Neural cell (in vitro differentiated cells): ENCODE results near the gene FOXE3.

ENCODE experiments used
- CTCF ChIP-seq: fragments of 450-650 bp; IDR thresholded peaks from 2 replicates; pipeline ENCODE4 v1.5.1; 2014; ENCODE audit warnings: antibody characterized with exemption, mild to moderate bottlenecking, moderate library complexity; ENCODE audit not compliant: poor library complexity, severe bottlenecking
- EZH2 ChIP-seq: fragments of 200-600, 300-800 bp; shearing (Covaris generic), sonication (generic); IDR thresholded peaks from 2 replicates; pipeline ENCODE4 v1.6.1; 2014; ENCODE audit warnings: antibody characterized with exemption, low read length, borderline replicate concordance, mild to moderate bottlenecking; ENCODE audit not compliant: insufficient read depth, poor library complexity, severe bottlenecking
- POLR2AphosphoS5 ChIP-seq: IDR thresholded peaks from 2 replicates; pipeline ENCODE4 v1.6.1; 2012
- RAD21 ChIP-seq: fragments of 450-650 bp; conservative IDR thresholded peaks from 2 replicates; pipeline ENCODE4 v1.6.1; 2014; ENCODE audit warnings: antibody characterized with exemption, mild to moderate bottlenecking, moderate library complexity
- TAF1 ChIP-seq: IDR thresholded peaks from 2 replicates; pipeline ENCODE4 v1.6.1; 2012; ENCODE audit warnings: low read depth

GRCh38 chr1:47448462-47449222, 32.6 kb downstream of the FOXE3 start:
- TF ChIP-seq POLR2AphosphoS5 (no peak), CTCF (no peak), RAD21 (no peak), EZH2 (no peak), TAF1 (no peak)
